Activated CD4-positive, alpha-beta T cell treated with anti-CD3 and anti-CD28 coated beads for 48 hours (primary cell): ENCODE results near the gene GALNT7.
A peak's percentile ranks its signal among the peaks of the same experiment; 100 is the strongest.

Experiments
- DNase-seq: peaks from one replicate; pipeline ENCODE4 v3.0.0-alpha.2; 2020

Gene GALNT7

GRCh38 chr4:173317004-173317403 is 148.4 kb downstream of the GALNT7 start:
- peak; percentile 20 for DNase-seq

DNA sequence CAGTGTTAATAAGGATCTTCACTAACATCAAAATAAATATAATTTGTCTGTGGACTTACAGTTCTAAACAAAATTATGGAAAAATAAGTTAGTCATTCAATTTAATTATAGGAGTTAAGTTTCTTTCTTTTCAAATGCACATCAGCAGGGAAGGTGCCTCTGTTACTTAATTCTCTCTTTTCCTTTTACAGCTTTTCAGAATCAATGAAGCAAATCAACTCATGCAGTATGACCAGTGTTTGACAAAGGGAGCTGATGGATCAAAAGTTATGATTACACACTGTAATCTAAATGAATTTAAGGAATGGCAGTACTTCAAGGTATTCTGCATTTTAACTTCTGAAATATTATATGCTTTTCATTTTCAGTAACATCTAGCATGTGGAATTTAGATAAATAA is 149.6 kb downstream of the GALNT7 start:
- DNase-seq = no peak

DNA sequence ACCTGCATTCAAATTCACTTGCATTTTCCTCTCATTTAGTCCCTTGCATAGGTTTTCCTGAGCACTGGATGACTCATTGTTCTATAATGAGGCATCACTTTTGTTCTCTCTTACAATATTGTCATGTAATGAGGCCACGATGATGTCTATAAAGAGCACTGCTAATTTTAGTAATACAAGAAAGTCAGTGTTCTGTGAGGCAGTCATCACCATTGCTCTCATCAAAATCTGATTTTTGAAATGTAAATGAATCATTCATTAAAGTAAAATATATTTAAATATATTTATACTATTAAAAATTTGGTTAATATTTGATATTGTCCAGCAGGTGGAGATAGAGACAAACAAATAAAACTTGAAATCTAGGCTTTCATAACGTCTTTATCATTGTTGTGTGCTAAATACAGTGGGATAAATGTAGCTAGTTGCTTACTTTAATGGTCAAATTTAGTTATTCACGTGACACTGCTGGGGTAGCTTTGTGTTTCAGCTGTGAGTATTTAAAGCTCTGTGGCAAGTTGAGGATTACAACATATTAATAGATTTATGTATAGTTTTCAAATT is 150.1 kb downstream of the GALNT7 start:
- DNase-seq = no peak

GRCh38 chr4:173319696-173320095 is 151.1 kb downstream of the GALNT7 start:
- DNase-seq = no peak

DNA sequence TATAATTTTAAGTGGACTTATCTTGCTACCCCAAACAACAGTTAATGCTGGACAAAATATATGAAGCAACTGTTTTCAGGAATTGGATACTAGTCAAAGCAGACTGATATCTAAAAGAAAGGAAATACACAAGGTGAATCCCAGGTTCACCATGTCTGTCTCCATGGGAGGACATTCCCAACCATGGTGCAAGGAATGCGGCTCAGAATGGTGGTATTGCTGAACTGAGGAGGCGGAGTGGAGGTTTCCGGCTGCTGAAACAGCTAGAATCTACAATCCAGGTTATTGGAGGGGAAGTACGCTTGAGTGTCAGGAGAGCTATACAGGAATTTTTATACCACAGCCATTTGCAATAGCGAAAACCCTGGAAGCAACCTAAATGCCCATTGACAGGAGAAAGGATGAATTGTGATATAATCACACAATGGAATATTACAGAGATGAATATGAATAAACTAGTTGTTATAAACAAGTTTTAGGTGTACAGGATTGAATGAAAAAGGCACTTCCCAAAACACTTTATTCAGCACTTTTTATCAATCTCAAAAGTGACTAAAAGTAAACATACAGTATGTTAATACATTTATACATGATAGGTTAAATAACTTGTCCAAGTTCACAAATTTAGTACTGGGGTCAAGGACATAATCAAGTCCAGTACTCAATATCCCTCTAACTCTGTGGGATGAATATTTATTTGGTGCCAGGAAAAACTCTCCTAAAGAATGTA is 156.6 kb downstream of the GALNT7 start:
- DNase-seq = no peak

DNA sequence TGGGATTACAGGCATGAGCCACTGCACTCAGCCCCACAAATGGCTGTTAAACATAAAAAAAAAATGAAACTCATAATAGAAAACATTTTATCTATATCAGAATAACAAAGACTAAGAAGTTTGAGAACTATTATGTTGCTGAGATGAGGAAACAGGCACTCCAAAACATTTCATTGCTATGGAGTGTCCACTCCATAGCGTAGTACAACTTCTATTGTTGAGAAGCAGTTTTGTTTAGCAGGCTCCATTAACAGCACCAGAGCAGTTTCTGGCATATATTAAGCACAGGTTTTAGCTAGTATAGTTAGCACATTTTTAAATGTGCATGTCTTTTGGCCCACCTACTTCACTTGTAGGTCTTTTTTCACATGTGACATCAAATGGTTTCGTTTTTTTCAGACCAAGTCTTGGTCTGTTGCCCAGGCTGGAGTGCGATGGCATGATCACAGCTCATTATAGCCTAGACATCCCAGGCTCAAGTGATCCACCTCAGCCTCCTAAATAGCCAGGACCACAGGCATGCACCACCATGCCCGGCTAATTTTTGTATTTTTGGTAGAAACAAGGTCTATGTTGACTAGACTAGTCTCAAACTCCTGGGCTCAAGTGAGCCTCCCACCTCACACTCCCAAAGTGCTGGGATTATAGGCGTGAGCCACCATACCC is 159.8 kb downstream of the GALNT7 start:
- no peak for DNase-seq

- no peak for DNase-seq
Observed at GRCh38 chr4:173330590-173330989, 162.0 kb downstream of the GALNT7 start.

GRCh38 chr4:173332021-173332487 is 163.4 kb downstream of the GALNT7 start:
- no peak for DNase-seq

DNA sequence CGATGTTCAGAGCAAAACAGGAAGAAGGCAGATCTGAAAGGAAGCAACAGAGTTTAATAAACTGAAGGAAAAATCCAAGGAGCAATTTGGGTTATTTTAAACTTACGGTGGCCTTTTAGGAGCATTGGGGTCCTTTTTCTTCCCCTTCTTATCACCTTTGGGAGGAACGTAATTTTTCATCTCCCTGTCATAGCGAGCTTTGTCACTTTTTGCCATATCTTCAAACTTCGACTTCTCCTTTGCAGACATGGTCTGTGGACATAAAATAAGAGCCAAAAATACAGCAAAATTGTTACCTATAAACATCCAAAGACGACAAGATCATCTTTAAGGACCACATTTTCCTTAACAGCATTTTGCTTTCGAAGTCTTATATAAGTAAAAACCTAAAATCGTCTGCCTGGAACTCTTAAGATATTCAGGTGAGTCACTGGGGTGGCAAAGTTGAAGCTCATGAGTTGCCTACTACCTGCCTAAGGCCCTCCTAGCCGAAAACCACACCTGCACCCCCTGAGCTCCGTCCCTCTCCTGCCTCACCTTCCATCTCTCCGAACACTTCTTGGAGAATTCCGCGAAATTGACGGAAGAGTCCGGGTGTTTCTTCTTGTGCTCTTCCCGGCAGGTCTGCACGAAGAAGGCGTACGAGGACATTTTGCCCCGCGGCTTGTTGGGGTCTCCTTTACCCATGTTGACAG is 164.5 kb downstream of the GALNT7 start:
- peak; percentile 27 for DNase-seq

DNA sequence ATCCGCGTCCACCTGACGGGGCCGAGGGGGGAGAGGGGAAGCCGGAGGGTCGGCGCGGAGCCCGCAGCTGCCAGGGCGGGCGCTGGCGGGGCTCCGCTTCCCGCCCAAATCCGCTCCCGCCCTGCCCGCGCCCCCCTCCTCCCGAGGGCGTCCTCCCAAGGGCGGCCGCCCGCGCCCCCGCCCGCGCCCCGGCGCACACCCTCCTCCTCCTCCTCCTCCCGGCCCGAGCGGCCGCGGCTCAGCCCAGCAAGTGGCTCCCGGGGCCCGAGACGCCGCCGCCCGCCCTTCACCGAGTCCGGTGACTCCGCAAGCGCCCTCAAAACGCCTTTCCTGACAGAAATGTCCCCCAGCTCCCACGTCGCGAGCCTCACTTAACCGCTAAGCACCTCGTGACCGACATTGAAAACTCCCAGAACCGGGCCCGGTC is 165.1 kb downstream of the GALNT7 start:
- DNase-seq = peak; percentile 51

GRCh38 chr4:173334085-173334890 is 165.7 kb downstream of the GALNT7 start, which contains the start of gene HMGB2:
Gene HMGB2 (minus strand): TSS chr4:173334358. CDS start chr4:173333649, 709 bp downstream.
- peak; percentile 100 for DNase-seq

- DNase-seq = peak; percentile 62
Observed at GRCh38 chr4:173334891-173335752, 166.5 kb downstream of the GALNT7 start.

GRCh38 chr4:173337463-173337862 is 168.9 kb downstream of the GALNT7 start:
- no peak for DNase-seq

DNA sequence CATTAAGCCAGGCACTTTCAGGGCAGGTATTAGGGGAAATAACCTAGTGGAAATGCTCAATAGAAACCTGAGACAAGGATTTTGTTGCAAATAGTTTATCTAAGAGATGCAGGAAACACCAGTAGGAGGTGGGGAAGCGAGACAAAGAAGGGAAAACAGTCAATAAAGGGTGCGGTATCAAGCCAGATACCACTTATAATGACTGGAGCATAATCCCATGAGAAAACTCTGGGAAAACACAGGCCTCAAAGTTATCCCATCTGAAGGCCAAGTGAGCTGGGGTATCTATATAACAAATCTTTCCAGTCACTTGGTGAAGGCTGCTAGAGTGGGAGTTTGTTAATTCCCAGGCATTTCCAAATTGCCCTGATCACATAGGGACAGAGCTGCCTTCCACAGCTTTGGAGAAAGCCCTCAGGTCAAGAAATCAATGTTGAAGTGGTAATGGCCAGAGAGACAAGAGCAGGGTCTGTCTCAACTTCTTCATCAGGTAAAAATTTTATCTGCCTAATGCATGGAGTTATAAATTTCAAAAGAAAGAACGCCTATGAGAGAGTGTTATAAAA is 175.3 kb downstream of the GALNT7 start:
- DNase-seq = no peak

DNA sequence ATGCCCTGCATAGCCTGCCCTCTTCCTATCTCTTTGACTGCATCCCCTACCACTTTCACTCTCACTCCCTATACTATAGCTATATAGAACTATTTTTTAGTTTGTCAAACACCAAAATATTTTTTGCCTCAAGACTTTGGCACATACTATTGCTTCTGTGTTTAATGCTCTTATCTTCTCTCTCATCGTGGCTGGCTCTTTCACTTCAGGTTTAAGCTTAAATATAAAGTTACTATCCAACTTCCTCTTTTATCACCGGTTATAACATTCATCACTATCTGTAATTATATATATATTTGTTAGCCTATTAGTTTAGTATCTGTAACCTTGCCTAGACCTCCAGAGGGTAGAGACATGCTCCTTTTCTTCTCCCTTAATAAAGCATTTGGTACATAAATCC is 177.0 kb downstream of the GALNT7 start:
- DNase-seq = no peak

DNA sequence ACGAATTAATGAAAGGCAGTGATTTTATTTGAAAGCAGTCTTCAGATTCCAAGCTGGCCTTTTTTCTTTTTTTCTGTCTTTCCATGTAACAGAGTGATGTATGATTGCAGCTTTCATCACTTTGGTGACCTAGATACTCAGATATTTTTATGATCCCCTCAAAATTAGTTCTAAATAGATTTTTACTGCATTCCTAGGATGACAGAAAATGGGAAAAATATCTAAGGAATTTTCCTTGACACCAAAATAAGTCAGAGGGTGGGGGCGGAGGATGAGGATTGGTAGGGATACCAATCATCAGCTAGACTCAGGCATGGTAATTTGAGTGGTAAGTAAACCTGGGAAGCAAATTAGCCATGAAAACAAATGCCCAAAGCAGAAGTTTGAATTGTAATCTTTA is 177.5 kb downstream of the GALNT7 start:
- no peak for DNase-seq

- no peak for DNase-seq
Observed at GRCh38 chr4:173347467-173347866, 178.9 kb downstream of the GALNT7 start.

GRCh38 chr4:173357939-173358338 is 189.3 kb downstream of the GALNT7 start:
- DNase-seq = no peak

DNA sequence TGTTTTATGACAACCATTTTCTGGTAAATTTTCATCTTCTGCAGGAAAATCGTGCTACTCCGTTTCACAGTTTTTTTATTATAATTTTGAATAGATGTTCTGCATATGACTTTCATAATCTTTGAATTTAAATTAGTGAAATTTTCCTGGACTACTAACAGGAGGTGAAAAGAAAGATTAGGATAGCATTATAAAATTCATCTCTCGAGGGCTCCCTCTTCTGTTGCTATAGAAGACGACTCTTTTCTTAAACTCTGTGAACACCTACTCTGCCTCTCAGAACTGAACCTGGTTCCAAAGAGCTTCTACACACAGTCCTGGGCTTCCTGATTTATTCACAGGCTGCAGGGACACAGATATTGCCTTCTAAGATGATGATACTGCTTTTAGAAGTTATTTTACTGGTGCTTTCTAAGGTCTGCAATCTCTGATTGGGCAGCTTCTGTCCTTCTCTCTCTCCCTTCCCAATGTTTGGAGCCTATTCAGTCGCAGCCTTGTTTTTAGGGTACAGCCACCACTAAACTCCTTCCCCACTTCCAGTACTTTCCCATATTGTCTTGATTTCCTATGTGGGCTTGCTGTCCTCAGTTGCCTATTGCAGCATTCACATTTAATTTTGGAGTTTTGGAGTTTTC is 192.1 kb downstream of the GALNT7 start:
- DNase-seq = no peak

GRCh38 chr4:173362666-173363065 is 194.1 kb downstream of the GALNT7 start:
- no peak for DNase-seq
